CD14-positive monocyte (primary cell): ENCODE data around the gene SPEM2. TPM values are rescaled to one million over a fixed set of nuclear protein-coding genes. Genes with fewer than 3 reads are reported as not detected.
A peak's percentile ranks its signal among the peaks of the same experiment; 100 is the strongest.

Source experiments
- DNase-seq, 3 donors: peaks; one replicate each; pipeline ENCODE4 v3.0.0-alpha.2; 2011 to 2022
- H2AFZ ChIP-seq: 2 replicates; pipeline ENCODE4 v1.6.0; 2012; ENCODE audit warnings: mild to moderate bottlenecking, low read depth, low read length, inconsistent platforms; ENCODE audit not compliant: insufficient read depth, poor library complexity, severe bottlenecking
- H3K27ac ChIP-seq, 2 donors: 1 replicate in 1 of 2; 2 replicates in 1 of 2; pipeline ENCODE4 v1.5.1; 2012 to 2013; ENCODE audit warnings: low read length in 2 of 2, control low read depth in 1 of 2, inconsistent platforms in 1 of 2, low read depth in 1 of 2, mild to moderate bottlenecking in 1 of 2
- H3K27me3 ChIP-seq, 2 donors: one replicate each; pipeline versions ENCODE4 v1.6.0 to v1.6.1; 2011 to 2013; ENCODE audit warnings: low read length in 2 of 2; ENCODE audit not compliant: control insufficient read depth in 2 of 2, insufficient read depth in 2 of 2
- H3K36me3 ChIP-seq, 2 donors: replicated peaks in 1 of 2; 1 replicate in 1 of 2; 2 replicates in 1 of 2; pipeline versions ENCODE4 v1.5.1 to v1.6.1; 2012 to 2013; ENCODE audit warnings: low read length in 2 of 2, control low read depth in 1 of 2, inconsistent platforms in 1 of 2, mild to moderate bottlenecking in 1 of 2; ENCODE audit not compliant: insufficient read depth in 2 of 2, control insufficient read depth in 1 of 2
- H3K4me1 ChIP-seq, 2 donors: 1 replicate in 1 of 2; 2 replicates in 1 of 2; pipeline versions ENCODE4 v1.5.1 to v1.6.1; 2012 to 2013; ENCODE audit warnings: low read length in 2 of 2, control low read depth in 1 of 2, inconsistent platforms in 1 of 2, mild to moderate bottlenecking in 1 of 2, moderate library complexity in 1 of 2; ENCODE audit not compliant: insufficient read depth in 2 of 2, control insufficient read depth in 1 of 2
- H3K4me2 ChIP-seq: replicated peaks from 2 replicates; pipeline ENCODE3; 2012; ENCODE audit warnings: low read length, moderate library complexity, mild to moderate bottlenecking; ENCODE audit not compliant: poor library complexity, severe bottlenecking; ENCODE audit errors: extremely low read depth
- H3K4me3 ChIP-seq, 3 experiments: fragments of 200-600 bp in 1 of 3; sonication (generic) in 1 of 3; replicated peaks in 1 of 3; 1 replicate in 2 of 3; 2 replicates in 1 of 3; pipeline ENCODE4 v1.5.1; 2011 to 2013; ENCODE audit warnings: low read length in 3 of 3, mild to moderate bottlenecking in 3 of 3, control low read depth in 2 of 3, low read depth in 2 of 3, inconsistent platforms in 1 of 3, moderate library complexity in 1 of 3
- H3K79me2 ChIP-seq: 2 replicates; pipeline ENCODE4 v1.6.0; 2012; ENCODE audit warnings: mild to moderate bottlenecking, control low read depth, inconsistent platforms, low read length, moderate library complexity; ENCODE audit not compliant: insufficient read depth
- H3K9ac ChIP-seq: 2 replicates; pipeline ENCODE4 v1.6.0; 2017; ENCODE audit warnings: low read length, mild to moderate bottlenecking; ENCODE audit not compliant: insufficient read depth, poor library complexity, severe bottlenecking
- H3K9me3 ChIP-seq, 2 donors: replicated peaks in 1 of 2; 1 replicate in 1 of 2; 2 replicates in 1 of 2; pipeline versions ENCODE4 v1.5.1 to v1.6.1; 2012 to 2013; ENCODE audit warnings: low read length in 2 of 2, control low read depth in 1 of 2; ENCODE audit not compliant: control insufficient read depth in 1 of 2, insufficient read depth in 1 of 2
- H4K20me1 ChIP-seq: 2 replicates; pipeline ENCODE4 v1.6.0; 2012; ENCODE audit warnings: mild to moderate bottlenecking, low read length, control low read depth, moderate library complexity; ENCODE audit not compliant: insufficient read depth
- H3K27ac Mint-ChIP-seq, 7 donors: one replicate each; pipeline ENCODE4 v1.8.0; 2020; ENCODE audit warnings: mild to moderate bottlenecking in 7 of 7, mixed read lengths in 7 of 7, moderate library complexity in 6 of 7, inconsistent platforms in 2 of 7
- H3K27me3 Mint-ChIP-seq, 3 donors: one replicate each; pipeline ENCODE4 v1.8.0; 2021 to 2022; ENCODE audit warnings: low read depth in 3 of 3, mild to moderate bottlenecking in 3 of 3, mixed read lengths in 3 of 3, moderate library complexity in 3 of 3, inconsistent platforms in 1 of 3
- H3K36me3 Mint-ChIP-seq, 2 donors: one replicate each; pipeline ENCODE4 v1.8.0; 2020; ENCODE audit warnings: mixed read lengths in 2 of 2, inconsistent platforms in 1 of 2, mild to moderate bottlenecking in 1 of 2
- H3K4me1 Mint-ChIP-seq: one replicate; pipeline ENCODE4 v1.8.0; 2020; ENCODE audit warnings: mild to moderate bottlenecking, mixed read lengths
- H3K4me3 Mint-ChIP-seq, 2 donors: one replicate each; pipeline ENCODE4 v1.8.0; 2020; ENCODE audit warnings: mild to moderate bottlenecking in 2 of 2, mixed read lengths in 2 of 2, moderate library complexity in 1 of 2
- H3K9me3 Mint-ChIP-seq, 7 donors: one replicate each; pipeline ENCODE4 v1.8.0; 2020 to 2022; ENCODE audit warnings: mixed read lengths in 7 of 7, mild to moderate bottlenecking in 6 of 7, moderate library complexity in 6 of 7, inconsistent platforms in 2 of 7
- WGBS: methylation state at CpG from one replicate; pipeline ENCODE4 v1.1.5; 2013; ENCODE audit warnings: missing lambda C conversion rate; ENCODE audit not compliant: insufficient coverage; 5-methylcytosine and 5-hydroxymethylcytosine counted together
- intact Hi-C, 2 donors: fragments of 100-400 bp; cut with micrococcal nuclease; formaldehyde crosslinking; loops; one replicate each; pipeline versions ENCODE4 v1.15.0 to v1.15.1; 2023
- polyA plus RNA-seq, 3 donors: library from polyadenylated mRNA; depleted of rRNA in 1 of 3; unstranded in 2 of 3; stranded (reverse) in 1 of 3; fragments of 300-500 nt in 2 of 3; fragments of >200 nt in 1 of 3; fragmentation: Illumina TruSeq in 2 of 3; gene quantifications; 1 replicate in 2 of 3; 2 replicates in 1 of 3; pipeline ENCODE4 v1.2.3, GENCODE V29; 2012 to 2021
- TF ChIP-seq, protein P1 (sequence below): fragments of 200-600 bp; IDR thresholded peaks from one replicate; pipeline ENCODE4 v1.8.0; 2022; ENCODE audit warnings: antibody characterized with exemption, mild to moderate bottlenecking

The SPEM2 gene
- polyA plus RNA-seq, 3 donors = not detected

DNA sequence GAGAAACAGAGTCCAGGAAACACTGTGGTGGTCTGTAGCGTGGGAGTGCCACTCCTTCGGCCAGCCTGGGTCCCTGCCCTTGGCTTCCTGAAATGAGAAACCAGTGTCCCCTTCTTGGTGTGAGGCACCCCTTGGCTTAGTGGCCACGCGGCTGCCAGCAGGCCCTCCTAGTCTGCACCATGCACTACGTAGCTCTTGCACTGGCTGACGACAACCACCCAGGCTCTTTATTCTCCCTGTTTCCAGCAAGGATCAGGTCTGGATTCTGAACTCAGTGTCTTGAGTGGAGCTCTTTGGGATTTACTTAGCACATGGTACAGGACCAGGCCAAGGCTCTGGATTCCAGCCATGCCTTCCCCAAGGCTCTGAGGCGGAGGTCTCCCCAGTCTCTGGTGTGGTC is 2.1 kb downstream of the SPEM2 start:
- peaks cover 0 to 3% (median 2%) of the 10 kb centered on the region in 3 donors for H3K27me3 Mint-ChIP-seq
- H3K9ac ChIP-seq = no peak overlapping the region
- no peak overlapping the region for H3K4me2 ChIP-seq
- no peaks in the 10 kb centered on the region for H3K9me3 ChIP-seq
- H3K79me2 ChIP-seq = no peaks in the 10 kb centered on the region
- no peaks in the 10 kb centered on the region for H3K4me1 ChIP-seq
- intact Hi-C loops = no loop called here
- H3K4me3 Mint-ChIP-seq = no peak overlapping the region
- WGBS = 94% methylated on average over 5 of the region's 7 CpGs
- TF ChIP-seq, protein P1, sequence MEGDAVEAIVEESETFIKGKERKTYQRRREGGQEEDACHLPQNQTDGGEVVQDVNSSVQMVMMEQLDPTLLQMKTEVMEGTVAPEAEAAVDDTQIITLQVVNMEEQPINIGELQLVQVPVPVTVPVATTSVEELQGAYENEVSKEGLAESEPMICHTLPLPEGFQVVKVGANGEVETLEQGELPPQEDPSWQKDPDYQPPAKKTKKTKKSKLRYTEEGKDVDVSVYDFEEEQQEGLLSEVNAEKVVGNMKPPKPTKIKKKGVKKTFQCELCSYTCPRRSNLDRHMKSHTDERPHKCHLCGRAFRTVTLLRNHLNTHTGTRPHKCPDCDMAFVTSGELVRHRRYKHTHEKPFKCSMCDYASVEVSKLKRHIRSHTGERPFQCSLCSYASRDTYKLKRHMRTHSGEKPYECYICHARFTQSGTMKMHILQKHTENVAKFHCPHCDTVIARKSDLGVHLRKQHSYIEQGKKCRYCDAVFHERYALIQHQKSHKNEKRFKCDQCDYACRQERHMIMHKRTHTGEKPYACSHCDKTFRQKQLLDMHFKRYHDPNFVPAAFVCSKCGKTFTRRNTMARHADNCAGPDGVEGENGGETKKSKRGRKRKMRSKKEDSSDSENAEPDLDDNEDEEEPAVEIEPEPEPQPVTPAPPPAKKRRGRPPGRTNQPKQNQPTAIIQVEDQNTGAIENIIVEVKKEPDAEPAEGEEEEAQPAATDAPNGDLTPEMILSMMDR = no peak
- no peaks in the 10 kb centered on the region for H4K20me1 ChIP-seq
- no peak overlapping the region for H3K27ac ChIP-seq
- no peaks in the 10 kb centered on the region for H3K27me3 ChIP-seq
- no peak overlapping the region for H2AFZ ChIP-seq
- DNase-seq = no peak
- no peaks in the 10 kb centered on the region for H3K36me3 ChIP-seq
- H3K4me1 Mint-ChIP-seq = no peaks in the 10 kb centered on the region
- H3K36me3 Mint-ChIP-seq = no peaks in the 10 kb centered on the region
- no peaks in the 10 kb centered on the region for H3K9me3 Mint-ChIP-seq
- no peak overlapping the region for H3K27ac Mint-ChIP-seq
- H3K4me3 ChIP-seq = no peak overlapping the region

DNA sequence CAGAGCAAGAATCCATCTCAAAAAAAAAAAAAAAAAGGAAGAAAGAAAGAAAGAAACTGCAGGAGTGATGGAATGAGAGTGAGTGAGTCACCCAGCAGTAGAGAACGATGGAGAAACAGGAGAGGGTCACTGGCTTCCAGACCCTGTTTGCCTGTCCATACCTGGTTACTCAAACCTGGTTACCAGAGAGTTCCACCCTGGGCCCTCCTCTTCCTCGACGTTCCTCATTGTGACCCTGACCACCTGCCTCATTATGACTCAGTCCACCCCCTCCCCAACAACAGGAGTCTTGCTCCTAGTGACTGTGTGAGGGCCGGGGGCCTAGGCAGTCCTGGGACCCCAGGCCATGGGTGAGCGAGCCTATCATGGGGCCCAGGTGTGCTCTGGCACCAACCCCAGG is 3.1 kb downstream of the SPEM2 start, which contains the start of gene SPEM3:
SPEM3 (plus strand) TSS at position 301 of the 400 bp plus-strand sequence; CDS start at position 347, 46 bp downstream.
- Mint-ChIP-seq H3K9me3 (no peaks in the 10 kb centered on the region), H3K36me3 (no peaks in the 10 kb centered on the region), H3K4me3 (no peak within 1 kb of the TSS), H3K27me3 (peaks cover 0 to 3% (median 2%) of the 10 kb centered on the region in 3 donors), H3K4me1 (no peaks in the 10 kb centered on the region), H3K27ac (peak within 1 kb of the TSS in 1 of 7 donors; percentile 31)
- Histone ChIP-seq H3K79me2 (no peaks in the 10 kb centered on the region), H3K9me3 (no peaks in the 10 kb centered on the region), H3K27me3 (no peaks in the 10 kb centered on the region), H3K27ac (no peak within 1 kb of the TSS), H4K20me1 (no peaks in the 10 kb centered on the region), H3K36me3 (no peaks in the 10 kb centered on the region), H3K9ac (no peak within 1 kb of the TSS), H3K4me2 (no peak within 1 kb of the TSS), H2AFZ (no peak within 1 kb of the TSS), H3K4me3 (no peak within 1 kb of the TSS), H3K4me1 (no peaks in the 10 kb centered on the region)
- no peak for DNase-seq
- 84% methylated on average over 4 of the region's 5 CpGs for WGBS
- intact Hi-C loops = no loop called here
- TF ChIP-seq, protein P1 = no peak
